Parietal lobe (tissue), 2 donors: Measurements from ENCODE around the gene PTTG1. TPM values are rescaled to one million over a fixed set of nuclear protein-coding genes. Genes with fewer than 3 reads are reported as not detected.

Experiments
- small RNA-seq: library from RNA; depleted of rRNA; stranded (forward); fragments of <200 nt; gene quantifications from one replicate; pipeline ENCODE3, GENCODE V24; 2014; ENCODE audit warnings: low replicate concordance
- total RNA-seq: library from RNA; depleted of rRNA; stranded (reverse); fragments of >200 nt; gene quantifications from one replicate; pipeline ENCODE4 v1.2.3, GENCODE V29; 2014

PTTG1 gene
- total RNA-seq = 19.4 TPM

DNA sequence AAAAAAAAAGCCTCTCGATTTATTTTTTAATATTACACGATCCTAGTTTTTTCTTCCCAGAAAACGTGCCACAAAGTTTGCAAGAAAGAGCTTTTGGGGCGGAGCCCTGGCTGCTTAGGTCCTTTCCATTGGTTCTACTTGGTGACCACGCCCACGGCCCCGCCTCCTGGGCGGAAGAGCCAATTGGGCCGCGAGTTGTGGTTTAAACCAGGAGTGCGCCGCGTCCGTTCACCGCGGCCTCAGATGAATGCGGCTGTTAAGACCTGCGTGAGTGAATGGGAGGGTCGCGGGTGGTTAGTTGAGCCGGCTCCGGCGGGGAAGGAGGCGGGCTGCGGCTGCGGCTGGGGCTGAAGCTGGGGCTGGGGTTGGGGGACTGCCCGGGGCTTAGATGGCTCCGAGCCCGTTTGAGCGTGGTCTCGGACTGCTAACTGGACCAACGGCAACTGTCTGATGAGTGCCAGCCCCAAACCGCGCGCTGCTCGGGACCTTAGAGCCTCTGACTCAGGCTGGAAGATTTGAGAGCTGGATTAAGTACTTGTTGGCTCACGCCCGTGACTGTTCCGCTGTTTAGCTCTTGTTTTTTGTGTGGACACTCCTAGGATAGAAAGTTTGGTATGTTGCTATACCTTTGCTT, at the start of gene PTTG1:
TSS of gene PTTG1 (plus strand) at position 231 of the 634 bp plus-strand sequence. CDS start 458 bp downstream, outside the sequence.

DNA sequence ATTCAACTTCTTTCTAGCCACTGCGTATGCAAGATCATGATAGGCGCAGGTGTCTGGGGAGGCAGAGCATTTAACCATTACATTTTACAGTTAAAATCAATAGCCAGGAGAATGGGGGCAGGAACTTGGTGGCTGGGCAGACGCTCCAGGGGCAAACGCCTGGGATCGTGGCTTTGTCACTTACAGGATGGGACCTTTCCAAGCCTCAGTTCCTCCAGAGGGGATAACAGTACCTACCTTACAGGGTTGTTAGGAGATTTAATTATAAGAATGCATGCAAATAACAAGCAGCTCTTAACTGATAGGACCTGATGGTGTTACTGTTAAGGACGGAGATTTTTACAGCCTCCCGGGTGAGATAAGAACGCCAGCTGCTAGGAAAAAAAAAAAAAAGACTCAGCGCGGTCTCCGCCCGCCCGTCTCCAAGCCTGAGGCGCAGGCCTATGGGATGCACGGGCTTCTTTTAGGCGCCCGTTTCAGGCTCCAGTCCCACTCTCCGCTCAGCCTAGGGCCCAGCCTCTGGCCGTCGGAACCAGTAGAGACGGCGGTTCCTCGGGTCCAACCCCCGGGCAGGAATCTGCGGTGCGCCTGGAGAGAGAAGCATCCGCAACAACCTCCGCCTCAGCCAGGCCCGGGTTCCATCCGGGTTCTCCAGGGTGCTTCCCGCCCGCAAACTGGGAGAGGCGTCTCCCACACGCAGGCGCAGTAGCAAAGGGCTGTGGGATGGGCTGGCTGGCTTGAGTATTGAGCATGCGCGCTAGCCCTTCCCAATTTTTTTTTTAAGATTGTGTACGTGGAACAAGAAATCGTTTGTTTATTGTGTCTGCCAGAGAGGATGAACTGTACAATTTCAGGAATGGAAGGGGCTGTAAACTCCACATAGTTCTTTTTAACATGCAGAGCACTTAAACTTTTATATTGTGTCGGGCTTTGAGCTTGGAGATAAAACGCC, 22.0 kb upstream of the PTTG1 start, which contains the start of gene FAM200C:
TSS of gene FAM200C (minus strand) at position 653 of the 952 bp plus-strand sequence. CDS start 4,564 bp downstream, outside the sequence.

DNA sequence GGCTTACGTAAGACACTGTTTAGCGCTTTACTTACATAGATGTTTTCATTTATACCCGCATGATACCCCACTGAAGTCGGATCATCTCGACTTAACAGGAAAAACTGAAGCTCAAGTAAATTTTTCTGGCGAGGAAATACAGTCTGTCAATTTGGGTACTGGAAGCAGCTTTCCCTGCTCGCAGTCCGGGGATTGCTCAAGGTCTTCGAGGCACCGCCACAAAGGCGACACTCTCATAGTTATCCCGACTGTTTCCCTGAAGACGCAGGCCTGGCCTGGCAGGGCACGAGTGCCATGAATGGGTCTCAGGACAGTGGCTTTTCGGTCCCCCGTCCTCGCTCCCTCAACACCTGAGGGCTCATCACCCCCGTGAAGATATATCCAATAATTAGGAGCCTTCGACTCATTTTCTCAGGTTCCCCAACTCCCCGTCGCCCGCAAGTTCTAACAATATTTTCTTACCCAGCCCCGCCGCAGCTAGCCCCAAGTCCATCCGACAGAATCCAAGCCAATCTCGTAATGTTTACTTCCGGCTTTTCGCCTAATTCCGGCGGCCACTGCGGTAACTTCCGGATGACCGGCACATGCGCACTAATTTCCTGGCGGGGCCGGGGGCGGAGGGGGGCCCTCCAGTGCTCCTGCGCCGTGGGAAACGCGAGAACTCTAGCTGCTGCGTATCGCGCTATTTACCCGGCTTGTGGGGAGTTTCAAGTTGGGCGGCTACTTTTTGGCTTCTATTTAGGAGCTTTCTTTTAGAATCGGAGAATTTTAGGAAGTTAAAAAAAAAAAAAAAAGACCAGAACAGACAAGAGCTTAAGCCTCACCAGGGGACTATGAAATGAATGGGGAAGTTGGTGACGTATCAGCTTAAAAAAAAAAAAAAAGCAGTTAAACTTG, 2.8 kb upstream of the PTTG1 start, which contains the start of gene SLU7:
TSS of gene SLU7 (minus strand) at position 521 of the 897 bp plus-strand sequence. CDS start 3,787 bp downstream, outside the sequence.

Small RNAs within 50 kb of the gene (small RNA-seq; reads per million reads assigned to genes)
- gene MIR3142 = not detected

Other genes with a start within 250 kb of the PTTG1 start
- gene FABP6, start 192.3 kb upstream of the PTTG1 start, total RNA-seq = 2.8 TPM
- gene CCNJL, start 109.3 kb upstream of the PTTG1 start, total RNA-seq = 4.4 TPM
- 3.4 TPM for gene C1QTNF2, start 51.2 kb upstream of the PTTG1 start, total RNA-seq
- gene FAM200C, start 21.8 kb upstream of the PTTG1 start, total RNA-seq = 32.9 TPM
- 58.2 TPM for gene SLU7, start 2.8 kb upstream of the PTTG1 start, total RNA-seq